SU-DHL-6 (cell line): Measurements from ENCODE around the gene ARMH2.

Source experiments
- H2AFZ ChIP-seq: fragments of 200-600 bp; sonication (generic); 2 replicates; pipeline ENCODE4 v1.6.1; 2014; ENCODE audit warnings: low read depth, mild to moderate bottlenecking, moderate library complexity, mixed read lengths, antibody characterized with exemption, low read length; ENCODE audit not compliant: severe bottlenecking
- H3F3A ChIP-seq: fragments of 200-600 bp; shearing (Covaris generic); 2 replicates; pipeline ENCODE4 v1.6.0; 2016; ENCODE audit warnings: antibody characterized with exemption, mild to moderate bottlenecking; ENCODE audit not compliant: insufficient read depth
- H3K27ac ChIP-seq: fragments of 200-600 bp; sonication (generic); 2 replicates; pipeline ENCODE4 v1.5.1; 2016; ENCODE audit warnings: low read depth, mild to moderate bottlenecking, low read length, moderate library complexity, mixed read lengths
- H3K27me3 ChIP-seq: fragments of 200-600 bp; sonication (generic), shearing (Covaris generic); 2 replicates; pipeline ENCODE4 v1.6.0; 2014; ENCODE audit warnings: mild to moderate bottlenecking, low read length
- H3K36me3 ChIP-seq: fragments of 200-600 bp; sonication (generic); 2 replicates; pipeline ENCODE4 v1.6.1; 2014; ENCODE audit warnings: mild to moderate bottlenecking, low read length, mixed read lengths
- H3K4me2 ChIP-seq: fragments of 300-600, 200-600 bp; shearing (Covaris generic), sonication (generic); 2 replicates; pipeline ENCODE4 v1.6.0; 2014; ENCODE audit warnings: low read length, low read depth, mild to moderate bottlenecking; ENCODE audit not compliant: poor library complexity, severe bottlenecking
- H3K4me3 ChIP-seq: fragments of 200-600 bp; sonication (generic); 2 replicates; pipeline ENCODE4 v1.5.1; 2014; ENCODE audit warnings: antibody characterized with exemption, low read length, mild to moderate bottlenecking, mixed read lengths; ENCODE audit not compliant: insufficient read depth, poor library complexity, severe bottlenecking
- H3K79me2 ChIP-seq: fragments of 200-600 bp; sonication (generic); 2 replicates; pipeline ENCODE4 v1.6.1; 2014; ENCODE audit warnings: mild to moderate bottlenecking, low read length, moderate library complexity; ENCODE audit not compliant: insufficient read depth
- H3K9ac ChIP-seq: fragments of 200-600 bp; sonication (generic); 2 replicates; pipeline ENCODE4 v1.7.0; 2014; ENCODE audit warnings: mild to moderate bottlenecking, low read length
- H3K9me2 ChIP-seq: fragments of 200-600 bp; sonication (generic); replicated peaks from 2 replicates; pipeline ENCODE4 v1.6.1; 2014; ENCODE audit warnings: low read length; ENCODE audit not compliant: insufficient read depth
- H3K9me3 ChIP-seq: fragments of 200-600 bp; sonication (generic); 2 replicates; pipeline ENCODE4 v1.6.1; 2014; ENCODE audit warnings: low read length, mixed read lengths; ENCODE audit not compliant: insufficient read depth
- H4K20me1 ChIP-seq: fragments of 200-600 bp; sonication (generic); 2 replicates; pipeline ENCODE4 v1.6.1; 2014; ENCODE audit warnings: low read depth, mild to moderate bottlenecking, antibody characterized with exemption, low read length, moderate library complexity, mixed read lengths
- CTCF ChIP-seq: fragments of 200-600 bp; sonication (generic); IDR thresholded peaks from one replicate; pipeline ENCODE4 v1.5.1; 2017; ENCODE audit warnings: antibody characterized with exemption, mild to moderate bottlenecking, low read length, moderate library complexity; ENCODE audit not compliant: insufficient read depth, poor library complexity, severe bottlenecking
- EZH2phosphoT487 ChIP-seq: fragments of 200-600 bp; sonication (generic), shearing (Covaris generic); conservative IDR thresholded peaks from 2 replicates; pipeline ENCODE4 v1.6.1; 2018; ENCODE audit warnings: mild to moderate bottlenecking, antibody characterized with exemption, low read length, moderate library complexity, mixed read lengths

Gene ARMH2

GRCh38 chr6:24809728-24810127, 11.0 kb upstream of the ARMH2 start:
- H3K9me2 ChIP-seq, result no peaks in the 10 kb centered on the region
- H3K9ac ChIP-seq, result no peak overlapping the region
- peaks cover 18% of the 10 kb centered on the region for H3F3A ChIP-seq
- H3K27ac ChIP-seq, result no peak overlapping the region
- no peak overlapping the region for H3K4me3 ChIP-seq
- peaks cover 50% of the 10 kb centered on the region for H3K36me3 ChIP-seq
- no peak for TF ChIP-seq CTCF
- TF ChIP-seq EZH2phosphoT487, result no peak
- H3K79me2 ChIP-seq, result no peaks in the 10 kb centered on the region
- no peaks in the 10 kb centered on the region for H3K9me3 ChIP-seq
- no peaks in the 10 kb centered on the region for H4K20me1 ChIP-seq
- H3K27me3 ChIP-seq, result no peaks in the 10 kb centered on the region
- H2AFZ ChIP-seq, result no peak overlapping the region
- H3K4me2 ChIP-seq, result no peak overlapping the region

GRCh38 chr6:24807584-24807983, 8.9 kb upstream of the ARMH2 start:
- H3K36me3 ChIP-seq, result peaks cover 60% of the 10 kb centered on the region
- no peak overlapping the region for H3K9ac ChIP-seq
- H3K4me2 ChIP-seq, result no peak overlapping the region
- H3K9me3 ChIP-seq, result no peaks in the 10 kb centered on the region
- TF ChIP-seq CTCF (no peak), EZH2phosphoT487 (no peak)
- H2AFZ ChIP-seq, result no peak overlapping the region
- no peaks in the 10 kb centered on the region for H3K79me2 ChIP-seq
- no peaks in the 10 kb centered on the region for H3K27me3 ChIP-seq
- no peak overlapping the region for H3K27ac ChIP-seq
- peaks cover 37% of the 10 kb centered on the region for H3F3A ChIP-seq
- no peaks in the 10 kb centered on the region for H3K9me2 ChIP-seq
- no peaks in the 10 kb centered on the region for H4K20me1 ChIP-seq
- H3K4me3 ChIP-seq, result no peak overlapping the region

GRCh38 chr6:24802271-24803059, 3.7 kb upstream of the ARMH2 start:
- no peaks in the 10 kb centered on the region for H3K9me2 ChIP-seq
- 0 out of 2 replicates have a peak overlapping the region, but pooled peaks have one; percentile 5 for H3K27ac ChIP-seq
- H3F3A ChIP-seq, result peaks cover 51% of the 10 kb centered on the region
- no peaks in the 10 kb centered on the region for H4K20me1 ChIP-seq
- no peak for TF ChIP-seq EZH2phosphoT487
- no peak for TF ChIP-seq CTCF
- H2AFZ ChIP-seq, result no peak overlapping the region
- H3K36me3 ChIP-seq, result peaks cover 38% of the 10 kb centered on the region
- no peak overlapping the region for H3K4me2 ChIP-seq
- H3K79me2 ChIP-seq, result no peaks in the 10 kb centered on the region
- H3K4me3 ChIP-seq, result no peak overlapping the region
- no peaks in the 10 kb centered on the region for H3K9me3 ChIP-seq
- H3K9ac ChIP-seq, result no peak overlapping the region
- no peaks in the 10 kb centered on the region for H3K27me3 ChIP-seq
